Measurements from ENCODE around the gene TMEM150A.

GRCh38 chr2:85635636-85636035 lies 33.1 kb upstream of the TMEM150A start:
- no peak for TF ChIP-seq POLR2AphosphoS5 (IDR thresholded peaks at IDR 0.05; ENCODE audit: low read depth, low read length)
- TF ChIP-seq TAF1 (IDR thresholded peaks at IDR 0.05; ENCODE audit: borderline replicate concordance, insufficient read depth, low read length): no peak
- TF ChIP-seq SIN3A (IDR thresholded peaks at IDR 0.05; ENCODE audit: borderline replicate concordance, insufficient read depth, low read length): no peak
- no peak for TF ChIP-seq REST (IDR thresholded peaks at IDR 0.05; ENCODE audit: insufficient read depth in 1 of 2, low read depth in 2 of 2, low read length in 2 of 2)
